Endothelial cell of umbilical vein (primary cell): Measurements from ENCODE around the gene KRTAP1-3. TPM values are rescaled to one million over a fixed set of nuclear protein-coding genes. Genes with fewer than 3 reads are reported as not detected.
"Not testable (repeated sequence)": the region's sequence is repeated elsewhere in the genome, so short reads cannot be mapped to it uniquely, and the experiment has no call there.

Experiments used
- BruUV-seq: library from RNA; stranded (reverse); fragments of 400-500 nt; replicated peaks from 2 replicates; lab custom pipeline; 2021; lab: Mats Ljungman, UMichigan
- CTCF ChIA-PET: fragments of 300-600, 350-600 bp; sonication (Branson Sonifier 250); formaldehyde crosslinking; loops from one replicate; lab custom pipeline; 2021; ENCODE audit warnings: antibody characterized with exemption, inconsistent platforms; lab: Charles Lee
- POLR2A ChIA-PET: fragments of 300-600, 350-600 bp; sonication (Branson Sonifier 250); formaldehyde crosslinking; loops from one replicate; lab custom pipeline; 2021; ENCODE audit warnings: antibody characterized with exemption, inconsistent platforms; lab: Charles Lee
- DNase-seq: peaks from one replicate; pipeline ENCODE4 v3.0.0-alpha.2; 2011; ENCODE audit warnings: low read depth, low spot score
- FAIRE-seq: peaks from 2 replicates; lab custom pipeline; 2011; peaks lifted over from hg19 to GRCh38; lab: Jason Lieb, UNC
- H2AFZ ChIP-seq: 2 replicates; pipeline ENCODE4 v1.6.0; 2012; ENCODE audit warnings: low read depth, low read length, control low read depth, inconsistent platforms
- H3K27ac ChIP-seq: 2 replicates; pipeline ENCODE4 v1.5.1; 2011; ENCODE audit warnings: low read depth, mild to moderate bottlenecking, control low read depth, low read length, moderate library complexity; ENCODE audit not compliant: insufficient read depth
- H3K27me3 ChIP-seq, 2 experiments: 2 replicates each; pipeline versions ENCODE4 v1.6.0 to v1.6.1; 2011; ENCODE audit warnings: low read length in 2 of 2, mixed read lengths in 1 of 2; ENCODE audit not compliant: control insufficient read depth in 2 of 2, insufficient read depth in 2 of 2
- H3K36me3 ChIP-seq, 2 experiments: 2 replicates in 1 of 2; 3 replicates in 1 of 2; pipeline ENCODE4 v1.5.1; 2011; ENCODE audit warnings: low read length in 2 of 2, mild to moderate bottlenecking in 1 of 2, moderate library complexity in 1 of 2; ENCODE audit not compliant: control insufficient read depth in 2 of 2, insufficient read depth in 2 of 2; ENCODE audit errors: extremely low read depth in 1 of 2
- H3K4me1 ChIP-seq: 3 replicates; pipeline ENCODE4 v1.5.1; 2011; ENCODE audit warnings: mild to moderate bottlenecking, low read length; ENCODE audit not compliant: control insufficient read depth, insufficient read depth; ENCODE audit errors: extremely low read depth
- H3K4me2 ChIP-seq: 2 replicates; pipeline ENCODE4 v1.6.1; 2011; ENCODE audit warnings: low read length, control low read depth, mixed read lengths; ENCODE audit not compliant: insufficient read depth
- H3K4me3 ChIP-seq, 3 experiments: fragments of 200-600 bp in 1 of 3; sonication (generic), shearing (Covaris generic) in 1 of 3; replicated peaks in 1 of 3; 2 replicates each; pipeline ENCODE4 v1.5.1; 2011 to 2016; ENCODE audit warnings: control low read depth in 3 of 3, low read length in 3 of 3, mild to moderate bottlenecking in 2 of 3, inconsistent platforms in 1 of 3, low read depth in 1 of 3, moderate library complexity in 1 of 3; ENCODE audit not compliant: insufficient read depth in 1 of 3
- H3K79me2 ChIP-seq: 2 replicates; pipeline ENCODE4 v1.6.0; 2012; ENCODE audit warnings: low read length, inconsistent platforms; ENCODE audit not compliant: control insufficient read depth, insufficient read depth
- H3K9ac ChIP-seq: replicated peaks from 2 replicates; pipeline ENCODE3; 2011; ENCODE audit warnings: low read length, control low read depth; ENCODE audit not compliant: insufficient read depth; ENCODE audit errors: extremely low read depth
- H3K9me1 ChIP-seq: replicated peaks from 3 replicates; pipeline ENCODE4 v1.6.0; 2011; ENCODE audit warnings: mild to moderate bottlenecking, low read length; ENCODE audit not compliant: control insufficient read depth, insufficient read depth; ENCODE audit errors: extremely low read depth
- H3K9me3 ChIP-seq: replicated peaks from 2 replicates; pipeline ENCODE4 v1.5.1; 2012; ENCODE audit warnings: low read length, inconsistent platforms; ENCODE audit not compliant: control insufficient read depth, insufficient read depth
- H4K20me1 ChIP-seq: replicated peaks from 2 replicates; pipeline ENCODE3; 2011; ENCODE audit warnings: mild to moderate bottlenecking, low read length; ENCODE audit not compliant: control insufficient read depth, insufficient read depth; ENCODE audit errors: extremely low read depth
- CTCF ChIP-seq, 2 donors: IDR thresholded peaks; 1 replicate in 1 of 2; 2 replicates in 1 of 2; pipeline ENCODE4 v1.5.1; 2011; ENCODE audit warnings: low read length in 2 of 2, mild to moderate bottlenecking in 2 of 2, moderate library complexity in 2 of 2, control low read depth in 1 of 2, inconsistent platforms in 1 of 2, low read depth in 1 of 2; ENCODE audit not compliant: insufficient read depth in 1 of 2; ENCODE audit errors: extremely low read depth in 1 of 2
- EZH2 ChIP-seq: IDR thresholded peaks from 2 replicates; pipeline ENCODE4 v1.6.1; 2012; ENCODE audit warnings: borderline replicate concordance, low read depth, mild to moderate bottlenecking, moderate library complexity, low read length, inconsistent platforms; ENCODE audit not compliant: severe bottlenecking
- FOS ChIP-seq: IDR thresholded peaks from 2 replicates; pipeline ENCODE4 v1.6.1; 2011; ENCODE audit warnings: mild to moderate bottlenecking, low read length, moderate library complexity, borderline replicate concordance; ENCODE audit not compliant: insufficient read depth
- GATA2 ChIP-seq: IDR thresholded peaks from 2 replicates; pipeline ENCODE4 v1.7.0; 2011; ENCODE audit warnings: low read depth, mild to moderate bottlenecking, moderate library complexity, mixed read lengths, low read length; ENCODE audit not compliant: insufficient read length, insufficient read depth
- JUN ChIP-seq: IDR thresholded peaks from 2 replicates; pipeline ENCODE4 v1.6.1; 2011; ENCODE audit warnings: borderline replicate concordance, low read depth; ENCODE audit not compliant: insufficient read length, insufficient read depth
- MYC ChIP-seq: IDR thresholded peaks from one replicate; pipeline ENCODE4 v1.6.1; 2011; ENCODE audit warnings: mild to moderate bottlenecking, low read depth, low read length
- POLR2A ChIP-seq: IDR thresholded peaks from 2 replicates; pipeline ENCODE4 v1.6.1; 2012; ENCODE audit warnings: low read depth, mild to moderate bottlenecking, control low read depth, low read length
- POLR2AphosphoS5 ChIP-seq: IDR thresholded peaks from 2 replicates; pipeline ENCODE4 v1.6.1; 2012; ENCODE audit warnings: low read depth, mild to moderate bottlenecking, control low read depth, low read length, moderate library complexity; ENCODE audit not compliant: insufficient read depth
- dilution Hi-C: fragments of 300-500 bp; cut with MboI; formaldehyde crosslinking; loops from one replicate; pipeline ENCODE4 v1.15.0; 2019; ENCODE audit warnings: low sequenced_read_pairs; ENCODE audit not compliant: extremely low pct_ligation_motif_present
- intact Hi-C: fragments of 100-400 bp; cut with micrococcal nuclease; formaldehyde crosslinking; loops from one replicate; pipeline ENCODE4 v1.10.0; 2022
- polyA plus RNA-seq, 4 experiments: library from polyadenylated mRNA; depleted of rRNA in 3 of 4; stranded (reverse) in 3 of 4; unstranded in 1 of 4; fragments of >200 nt; gene quantifications; 2 replicates each; pipeline versions ENCODE4 v1.2.1 to v1.2.3, GENCODE V29; 2011 to 2012; ENCODE audit warnings: missing spikeins in 1 of 4
- total RNA-seq: library from RNA; stranded (reverse); gene quantifications from 2 replicates; pipeline ENCODE4 v1.2.3, GENCODE V29; 2021
- TF ChIP-seq, protein P1 (sequence below): IDR thresholded peaks from 2 replicates; pipeline ENCODE4 v1.6.1; 2011; ENCODE audit not compliant: insufficient read depth, insufficient read length

The KRTAP1-3 gene
- total and polyA plus RNA-seq, 2 donors (not counting 3 experiments of a cell fraction or from before 2014, with no cell fraction given): not detected

GRCh38 chr17:41001795-41002194 is 32.9 kb downstream of the KRTAP1-3 start:
- dilution Hi-C loops: no loop called here
- TF ChIP-seq EZH2 (no peak), MYC (no peak), POLR2AphosphoS5 (no peak), FOS (no peak), POLR2A (no peak), GATA2 (no peak), JUN (no peak), CTCF (IDR thresholded peaks at IDR 0.05; ENCODE audit: extremely low read depth in 1 of 2, insufficient read depth in 1 of 2, low read depth in 1 of 2, low read length in 2 of 2) (no peak)
- TF ChIP-seq, protein P1, sequence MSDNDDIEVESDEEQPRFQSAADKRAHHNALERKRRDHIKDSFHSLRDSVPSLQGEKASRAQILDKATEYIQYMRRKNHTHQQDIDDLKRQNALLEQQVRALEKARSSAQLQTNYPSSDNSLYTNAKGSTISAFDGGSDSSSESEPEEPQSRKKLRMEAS: no peak
- ChIA-PET POLR2A (no interaction called here), CTCF (no interaction called here)
- no peaks in the 10 kb centered on the region for H3K79me2 ChIP-seq
- no peak overlapping the region for H3K4me2 ChIP-seq
- H3K4me1 ChIP-seq: no peaks in the 10 kb centered on the region
- no peak overlapping the region for H3K9ac ChIP-seq
- peaks cover 0 to 2% of the 10 kb centered on the region in 2 experiments for H3K27me3 ChIP-seq
- intact Hi-C loops: no loop called here
- no TSS peak for BruUV-seq
- H4K20me1 ChIP-seq: no peaks in the 10 kb centered on the region
- no peaks in the 10 kb centered on the region for H3K9me1 ChIP-seq
- no peak for FAIRE-seq
- no peak overlapping the region for H3K4me3 ChIP-seq
- H2AFZ ChIP-seq: no peak overlapping the region
- H3K9me3 ChIP-seq: no peaks in the 10 kb centered on the region
- no peak for DNase-seq
- no peak overlapping the region for H3K27ac ChIP-seq
- H3K36me3 ChIP-seq: no peaks in the 10 kb centered on the region

- H4K20me1 ChIP-seq, H3K36me3 ChIP-seq, H3K27me3 ChIP-seq, H3K4me2 ChIP-seq, CTCF ChIA-PET, FAIRE-seq, POLR2A ChIA-PET, intact Hi-C loops, H3K79me2 ChIP-seq, DNase-seq, H2AFZ ChIP-seq, BruUV-seq, H3K9ac ChIP-seq, H3K4me3 ChIP-seq, H3K9me3 ChIP-seq, H3K4me1 ChIP-seq, H3K27ac ChIP-seq, H3K9me1 ChIP-seq, dilution Hi-C loops: not testable (repeated sequence)
Observed at GRCh38 chr17:40999563-40999962, 35.1 kb downstream of the KRTAP1-3 start, which contains the start of gene KRTAP3-2. KRTAP3-2 (minus strand) TSS chr17:40999906; CDS start chr17:40999853, 53 bp downstream.
